ENCODE results near the gene UQCC5. TPM values are rescaled to one million over a fixed set of nuclear protein-coding genes. Genes with fewer than 3 reads are reported as not detected.

Gene UQCC5
- total RNA-seq, 1 experiment from 2014 or later: 38.6 TPM

DNA sequence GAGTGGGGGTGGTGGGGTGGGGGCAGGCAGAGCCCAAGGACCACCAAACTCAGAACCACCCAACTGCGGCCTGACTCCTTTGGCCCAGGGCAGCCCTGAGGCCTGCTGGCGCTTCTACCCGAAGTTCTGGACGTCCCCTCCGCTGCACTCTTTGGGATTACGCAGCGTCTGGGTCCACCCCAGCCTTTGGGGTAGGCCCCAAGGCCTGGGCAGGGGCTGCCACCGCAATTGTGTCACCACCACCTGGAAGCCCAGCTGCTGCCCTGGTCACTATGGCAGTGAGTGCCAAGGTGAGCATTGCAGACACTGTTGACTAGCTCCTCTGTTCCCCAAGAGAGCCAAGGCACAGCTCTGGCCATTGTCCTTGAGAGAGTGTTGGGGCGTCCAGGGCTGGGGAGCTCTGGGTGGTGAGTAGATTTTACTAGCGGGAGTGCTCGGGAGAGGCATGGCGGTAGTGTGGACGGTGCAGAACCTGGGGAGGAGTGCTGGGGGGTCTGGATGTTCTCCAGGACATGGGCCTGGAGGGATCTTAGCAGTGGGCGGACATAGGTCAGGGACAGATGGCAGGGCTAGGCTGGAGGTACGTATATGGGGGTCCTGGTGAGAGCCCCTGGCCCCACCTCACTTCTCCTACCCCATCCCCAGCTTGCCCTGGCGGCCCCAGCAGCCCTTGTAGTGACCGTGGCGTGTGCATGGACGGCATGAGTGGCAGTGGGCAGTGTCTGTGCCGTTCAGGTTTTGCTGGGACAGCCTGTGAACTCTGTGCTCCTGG lies 15.5 kb upstream of the UQCC5 start:
- H3K36me3 ChIP-seq (ENCODE audit: control insufficient read depth, insufficient read depth, low read length): no peaks in the 10 kb centered on the region
- no peak overlapping the region for H3K4me3 ChIP-seq (ENCODE audit: low read depth, low read length)
- no peaks in the 10 kb centered on the region for H3K4me1 ChIP-seq
- peaks cover 15% of the 10 kb centered on the region for H3K36me3 Mint-ChIP-seq (ENCODE audit: insufficient read depth, unreplicated experiment)
- H3K9me3 ChIP-seq: no peaks in the 10 kb centered on the region
- no peak for TF ChIP-seq CTCF (IDR thresholded peaks at IDR 0.05; ENCODE audit: insufficient read depth in 1 of 2, low read depth in 1 of 2, low read length in 1 of 2, severe bottlenecking in 1 of 2, unreplicated experiment in 1 of 2)
- H3K27ac Mint-ChIP-seq (ENCODE audit: unreplicated experiment): no peak overlapping the region
- ChIA-PET POLR2A (no interaction called here), CTCF (no interaction called here)
- DNase-seq: no peak
- no peak overlapping the region for H3K4me3 Mint-ChIP-seq (ENCODE audit: unreplicated experiment)
- H3K4me1 Mint-ChIP-seq (ENCODE audit: low read depth, unreplicated experiment): no peaks in the 10 kb centered on the region
- no TSS peak for BruUV-seq (replicated peaks)
- no peaks in the 10 kb centered on the region for H3K9me3 Mint-ChIP-seq (ENCODE audit: unreplicated experiment)
- no peaks in the 10 kb centered on the region for H3K27me3 ChIP-seq (replicated peaks; ENCODE audit: control insufficient read depth, insufficient read depth, low read length)
- H3K27me3 Mint-ChIP-seq (ENCODE audit: insufficient read depth, unreplicated experiment): no peaks in the 10 kb centered on the region
- intact Hi-C loops (cut with micrococcal nuclease; ENCODE audit: unreplicated experiment): no loop called here

GRCh38 chr3:52521488-52521824 lies 14.9 kb upstream of the UQCC5 start:
- POLR2A ChIA-PET: no interaction called here
- H3K9me3 Mint-ChIP-seq (ENCODE audit: unreplicated experiment): no peaks in the 10 kb centered on the region

More at GRCh38 chr3:52521488-52521824, 14.9 kb upstream of the UQCC5 start:
- BruUV-seq (replicated peaks): no TSS peak
- no peaks in the 10 kb centered on the region for H3K27me3 Mint-ChIP-seq (ENCODE audit: insufficient read depth, unreplicated experiment)
- Histone ChIP-seq H3K27me3 (replicated peaks; ENCODE audit: control insufficient read depth, insufficient read depth, low read length) (no peaks in the 10 kb centered on the region), H3K4me1 (no peaks in the 10 kb centered on the region; the same call in 1 of the 2 replicates), H3K9me3 (no peaks in the 10 kb centered on the region), H3K36me3 (ENCODE audit: control insufficient read depth, insufficient read depth, low read length) (peaks cover 2% of the 10 kb centered on the region; the same call in 1 of the 2 replicates), H3K4me3 (ENCODE audit: low read depth, low read length) (no peak overlapping the region)
- peaks cover 18% of the 10 kb centered on the region for H3K36me3 Mint-ChIP-seq (ENCODE audit: insufficient read depth, unreplicated experiment)
- H3K4me1 Mint-ChIP-seq (ENCODE audit: low read depth, unreplicated experiment): no peaks in the 10 kb centered on the region
- intact Hi-C loops (cut with micrococcal nuclease; ENCODE audit: unreplicated experiment): no loop called here
- CTCF ChIA-PET: no interaction called here
- H3K27ac Mint-ChIP-seq (ENCODE audit: unreplicated experiment): no peak overlapping the region
- H3K4me3 Mint-ChIP-seq (ENCODE audit: unreplicated experiment): no peak overlapping the region
- no peak for DNase-seq
- no peak for TF ChIP-seq CTCF (IDR thresholded peaks at IDR 0.05; ENCODE audit: insufficient read depth in 1 of 2, low read depth in 1 of 2, low read length in 1 of 2, severe bottlenecking in 1 of 2, unreplicated experiment in 1 of 2)
